ENCODE measurements around the gene GASK1B. TPM values are rescaled to one million over a fixed set of nuclear protein-coding genes. Genes with fewer than 3 reads are reported as not detected.

Gene GASK1B
- total and polyA plus RNA-seq, 9 donors: 60.8 to 170 (median 115) TPM

DNA sequence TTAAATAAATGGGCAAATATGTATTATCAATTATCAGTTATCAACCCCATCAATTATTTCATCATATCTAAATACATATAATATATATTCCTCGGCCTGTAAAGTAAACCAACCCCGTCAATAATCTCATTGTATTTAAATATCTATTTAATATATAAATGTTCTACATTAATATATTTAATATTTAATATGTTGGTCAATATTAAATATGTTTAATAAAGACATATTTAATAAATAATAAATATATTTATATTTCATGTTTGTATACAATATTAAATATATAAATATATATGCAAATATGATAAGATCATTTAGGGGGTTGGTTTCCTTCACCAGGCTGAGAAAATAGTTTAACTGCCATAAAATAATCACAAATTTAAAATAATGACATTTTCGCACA, 31.1 kb upstream of the GASK1B start:
- WGBS, 3 donors: 96 to 98% (median 97%) methylated on average over 3 of the region's 3 CpGs
- H3K36me3 ChIP-seq: no peaks in the 10 kb centered on the region
- intact Hi-C loops (cut with DNase I): no loop called here
- H3K4me1 ChIP-seq (ENCODE audit: insufficient read depth): no peaks in the 10 kb centered on the region
- no peaks in the 10 kb centered on the region for H3K27me3 ChIP-seq
- H3K4me3 ChIP-seq: no peak overlapping the region
- no peaks in the 10 kb centered on the region for H3K9me3 ChIP-seq
- no peak overlapping the region for H3K27ac ChIP-seq
- DNase-seq: no peak
- TF ChIP-seq POLR2A (IDR thresholded peaks at IDR 0.05): no peak
- TF ChIP-seq, protein P1, sequence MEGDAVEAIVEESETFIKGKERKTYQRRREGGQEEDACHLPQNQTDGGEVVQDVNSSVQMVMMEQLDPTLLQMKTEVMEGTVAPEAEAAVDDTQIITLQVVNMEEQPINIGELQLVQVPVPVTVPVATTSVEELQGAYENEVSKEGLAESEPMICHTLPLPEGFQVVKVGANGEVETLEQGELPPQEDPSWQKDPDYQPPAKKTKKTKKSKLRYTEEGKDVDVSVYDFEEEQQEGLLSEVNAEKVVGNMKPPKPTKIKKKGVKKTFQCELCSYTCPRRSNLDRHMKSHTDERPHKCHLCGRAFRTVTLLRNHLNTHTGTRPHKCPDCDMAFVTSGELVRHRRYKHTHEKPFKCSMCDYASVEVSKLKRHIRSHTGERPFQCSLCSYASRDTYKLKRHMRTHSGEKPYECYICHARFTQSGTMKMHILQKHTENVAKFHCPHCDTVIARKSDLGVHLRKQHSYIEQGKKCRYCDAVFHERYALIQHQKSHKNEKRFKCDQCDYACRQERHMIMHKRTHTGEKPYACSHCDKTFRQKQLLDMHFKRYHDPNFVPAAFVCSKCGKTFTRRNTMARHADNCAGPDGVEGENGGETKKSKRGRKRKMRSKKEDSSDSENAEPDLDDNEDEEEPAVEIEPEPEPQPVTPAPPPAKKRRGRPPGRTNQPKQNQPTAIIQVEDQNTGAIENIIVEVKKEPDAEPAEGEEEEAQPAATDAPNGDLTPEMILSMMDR (IDR thresholded peaks at IDR 0.05): no peak
- TF ChIP-seq EP300 (IDR thresholded peaks at IDR 0.05): no peak

DNA sequence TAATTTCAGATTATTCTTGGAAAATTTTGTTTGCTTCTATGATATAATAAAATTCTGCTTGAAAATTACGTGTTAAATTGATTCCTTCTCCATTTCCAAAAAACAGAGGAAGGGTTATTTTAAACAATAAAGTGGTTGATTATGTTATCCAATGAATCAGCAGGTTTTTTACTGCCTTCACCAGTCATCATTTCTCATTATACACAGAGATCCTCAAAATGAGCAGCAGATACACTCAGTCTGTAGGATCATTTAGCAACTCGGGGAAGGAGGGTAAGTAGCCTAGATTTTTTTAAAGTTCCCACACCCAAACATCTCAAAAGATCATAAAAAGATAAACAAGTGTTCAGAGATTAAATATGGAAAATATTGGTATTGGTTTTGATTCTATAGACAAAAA, 30.6 kb upstream of the GASK1B start:
- no peaks in the 10 kb centered on the region for H3K4me1 ChIP-seq (ENCODE audit: insufficient read depth)
- 87 to 89% (median 88%) methylated on average over 2 of the region's 2 CpGs for WGBS, 3 donors
- H3K27me3 ChIP-seq: no peaks in the 10 kb centered on the region
- TF ChIP-seq EP300 (IDR thresholded peaks at IDR 0.05) (no peak), POLR2A (IDR thresholded peaks at IDR 0.05) (no peak)
- TF ChIP-seq, protein P1 (IDR thresholded peaks at IDR 0.05): no peak
- H3K9me3 ChIP-seq: no peaks in the 10 kb centered on the region
- DNase-seq: no peak
- intact Hi-C loops (cut with DNase I): no loop called here
- H3K36me3 ChIP-seq: no peaks in the 10 kb centered on the region
- H3K27ac ChIP-seq: no peak overlapping the region
- no peak overlapping the region for H3K4me3 ChIP-seq

DNA sequence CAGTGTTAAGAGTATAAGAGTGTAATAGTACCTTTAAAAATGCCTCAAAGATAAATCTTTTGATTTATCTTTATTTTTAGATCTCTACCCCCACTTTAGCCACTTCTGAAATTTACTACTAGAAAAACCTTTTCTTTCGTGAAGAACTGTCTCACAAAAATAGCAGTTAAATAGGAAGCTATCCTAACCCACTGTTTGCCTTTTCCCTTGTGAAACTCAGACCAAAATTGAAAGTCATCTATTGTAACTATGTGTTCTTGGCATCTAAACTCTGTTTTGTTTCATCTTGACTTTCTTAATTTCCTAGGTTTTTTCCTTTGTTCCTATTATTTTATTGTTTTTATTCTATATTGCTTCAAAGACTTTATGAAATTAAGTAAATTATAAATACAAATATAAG, 29.7 kb upstream of the GASK1B start:
- Histone ChIP-seq H3K27me3 (no peaks in the 10 kb centered on the region), H3K27ac (no peak overlapping the region), H3K36me3 (no peaks in the 10 kb centered on the region), H3K4me3 (no peak overlapping the region), H3K9me3 (no peaks in the 10 kb centered on the region), H3K4me1 (ENCODE audit: insufficient read depth) (no peaks in the 10 kb centered on the region)
- 25 to 44% (median 29%) methylated on average over 1 of the region's 1 CpG for WGBS, 3 donors
- intact Hi-C loops (cut with DNase I): no loop called here
- DNase-seq: no peak
- TF ChIP-seq EP300 (IDR thresholded peaks at IDR 0.05): no peak
- no peak for TF ChIP-seq POLR2A (IDR thresholded peaks at IDR 0.05)
- TF ChIP-seq, protein P1 (IDR thresholded peaks at IDR 0.05): no peak

DNA sequence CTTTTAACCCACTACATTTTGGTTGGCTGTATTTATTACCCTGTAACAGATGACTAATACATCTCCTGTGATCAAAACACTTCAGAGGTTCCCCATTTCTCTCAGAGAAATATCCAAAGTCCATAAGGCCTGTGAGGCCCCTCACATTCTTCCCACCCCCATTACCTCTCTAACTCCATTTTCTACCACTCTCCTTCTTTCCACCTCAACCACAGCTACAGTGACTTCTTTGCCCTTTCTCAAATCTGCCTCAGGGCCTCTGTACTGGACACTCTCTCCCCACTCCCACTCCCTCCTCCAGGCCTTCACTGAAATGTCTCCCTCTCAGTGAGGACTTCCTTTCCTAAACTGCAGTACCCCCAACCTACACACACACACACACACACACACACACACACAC, 29.1 kb upstream of the GASK1B start:
- no peak for TF ChIP-seq POLR2A (IDR thresholded peaks at IDR 0.05)
- TF ChIP-seq, protein P1 (IDR thresholded peaks at IDR 0.05): no peak
- no peak for TF ChIP-seq EP300 (IDR thresholded peaks at IDR 0.05)
- Histone ChIP-seq H3K27me3 (no peaks in the 10 kb centered on the region), H3K36me3 (no peaks in the 10 kb centered on the region), H3K9me3 (no peaks in the 10 kb centered on the region), H3K4me3 (no peak overlapping the region), H3K4me1 (ENCODE audit: insufficient read depth) (no peaks in the 10 kb centered on the region), H3K27ac (no peak overlapping the region)
- no peak for DNase-seq
- intact Hi-C loops (cut with DNase I): no loop called here

DNA sequence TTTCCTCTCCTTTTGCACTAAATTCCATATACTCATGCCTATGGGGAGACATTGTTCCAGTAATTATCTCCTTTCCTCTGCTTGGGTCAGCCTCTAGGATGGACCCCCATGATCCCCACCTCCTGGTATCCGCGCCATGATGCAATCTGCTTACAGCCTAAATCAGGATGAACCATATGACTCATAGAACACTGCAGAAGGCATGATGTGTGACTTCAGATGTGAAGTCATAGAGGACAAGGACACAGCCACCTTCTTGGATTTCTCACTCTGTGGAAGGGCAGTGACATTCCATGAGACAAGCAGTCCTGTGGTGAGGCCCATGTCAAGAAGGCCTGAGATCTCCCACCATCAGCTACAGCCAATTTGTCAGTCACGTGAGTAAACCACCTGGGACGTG, 28.5 kb upstream of the GASK1B start:
- Histone ChIP-seq H3K4me1 (ENCODE audit: insufficient read depth) (no peaks in the 10 kb centered on the region), H3K36me3 (no peaks in the 10 kb centered on the region), H3K27ac (no peak overlapping the region), H3K4me3 (no peak overlapping the region), H3K9me3 (no peaks in the 10 kb centered on the region), H3K27me3 (no peaks in the 10 kb centered on the region)
- intact Hi-C loops (cut with DNase I): no loop called here
- WGBS, 3 donors: 93 to 97% (median 97%) methylated on average over 4 of the region's 4 CpGs
- DNase-seq: no peak
- TF ChIP-seq POLR2A (IDR thresholded peaks at IDR 0.05) (no peak), EP300 (IDR thresholded peaks at IDR 0.05) (no peak)
- TF ChIP-seq, protein P1 (IDR thresholded peaks at IDR 0.05): no peak

Measured in ovary (tissue), 9 donors.